Vagina (tissue), 2 donors: ENCODE results near the gene CRTAC1. TPM values are rescaled to one million over a fixed set of nuclear protein-coding genes. Genes with fewer than 3 reads are reported as not detected.

Source experiments
- DNase-seq, 2 donors: peaks; one replicate each; pipeline ENCODE4 v3.0.0-alpha.2; 2017; ENCODE audit errors: extremely low spot score in 2 of 2
- H3K27ac ChIP-seq: fragments of 200-600 bp; sonication (generic); one replicate; pipeline ENCODE4 v1.5.1; 2019
- H3K27me3 ChIP-seq: fragments of 200-600 bp; sonication (generic); one replicate; pipeline ENCODE4 v1.5.1; 2019
- H3K36me3 ChIP-seq, 2 donors: fragments of 200-600 bp; sonication (generic); one replicate each; pipeline ENCODE4 v1.5.1; 2017 to 2019
- H3K4me1 ChIP-seq: fragments of 200-600 bp; sonication (generic); one replicate; pipeline ENCODE4 v1.5.1; 2019
- H3K4me3 ChIP-seq, 2 donors: fragments of 200-600 bp; sonication (generic); 1 replicate in 1 of 2; 2 replicates in 1 of 2; pipeline ENCODE4 v1.5.1; 2016 to 2019
- H3K9me3 ChIP-seq: fragments of 200-600 bp; sonication (generic); one replicate; pipeline ENCODE4 v1.5.1; 2019
- POLR2A ChIP-seq, 2 donors: fragments of 450-650 bp; IDR thresholded peaks; one replicate each; pipeline ENCODE4 v1.6.1; 2017; ENCODE audit warnings: antibody characterized with exemption in 2 of 2, mild to moderate bottlenecking in 2 of 2, moderate library complexity in 2 of 2
- POLR2AphosphoS5 ChIP-seq, 2 donors: sonication (generic); formaldehyde crosslinking; IDR thresholded peaks; one replicate each; pipeline ENCODE4 v1.9.0; 2017; ENCODE audit warnings: antibody characterized with exemption in 2 of 2, mild to moderate bottlenecking in 2 of 2, low read depth in 1 of 2; ENCODE audit not compliant: insufficient read depth in 1 of 2
- intact Hi-C: fragments of 100-400 bp; cut with DNase I; formaldehyde crosslinking; loops from one replicate; pipeline ENCODE4 v1.15.1; 2023
- total RNA-seq: library from RNA; depleted of rRNA; stranded (reverse); fragments of >200 nt; gene quantifications from one replicate; pipeline ENCODE4 v1.2.3, GENCODE V29; 2016
- TF ChIP-seq, protein P1 (sequence below), 3 experiments: fragments of 450-650 bp in 2 of 3; fragments of 200-600 bp in 1 of 3; sonication (generic) in 1 of 3; IDR thresholded peaks; one replicate each; pipeline ENCODE4 v1.5.1; 2017 to 2019; ENCODE audit warnings: antibody characterized with exemption in 3 of 3, mild to moderate bottlenecking in 2 of 3, moderate library complexity in 2 of 3

Gene CRTAC1
- total RNA-seq, 1 donor from 2014 or later, result 2.5 TPM

DNA sequence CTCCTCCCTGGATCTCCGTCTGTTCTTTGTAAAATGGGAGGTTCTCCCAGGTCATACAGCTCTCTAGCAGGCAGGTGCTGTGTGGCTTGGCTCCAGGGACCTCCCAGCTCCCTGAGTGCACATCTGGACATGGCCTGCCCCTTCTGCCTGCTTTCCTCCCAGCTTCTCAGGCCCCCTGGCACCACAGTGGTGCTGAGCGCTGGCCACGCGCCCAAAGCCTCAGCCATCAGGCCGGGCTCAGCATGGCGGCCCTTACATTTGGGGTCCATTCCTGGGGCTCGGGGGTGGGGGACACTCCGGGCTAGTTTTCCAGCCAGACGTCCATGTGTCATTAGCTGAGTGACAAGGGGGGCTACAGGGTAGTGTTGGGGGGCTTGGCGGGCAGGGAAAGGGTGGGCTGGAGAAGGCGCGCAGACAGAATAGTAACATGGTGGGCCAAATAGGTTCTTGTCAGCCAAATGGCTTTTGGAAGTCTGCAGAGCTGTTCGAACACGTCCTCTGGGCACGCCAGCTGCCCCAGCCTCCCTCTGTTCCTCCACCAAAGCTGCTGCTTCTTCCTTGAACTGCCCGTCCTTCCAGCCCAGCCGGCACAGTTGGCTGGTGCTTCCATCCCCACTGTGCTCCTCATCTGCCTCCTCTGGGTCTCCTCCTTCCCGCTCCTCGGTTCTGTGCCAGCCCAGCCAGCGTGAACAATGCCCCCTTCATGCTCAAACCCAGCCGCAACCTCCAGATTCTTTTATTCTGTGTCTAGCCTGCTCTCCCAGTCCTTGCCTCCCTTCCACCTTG lies 114.9 kb downstream of the CRTAC1 start:
- H3K4me1 ChIP-seq, result peaks cover 29% of the 10 kb centered on the region
- no peaks in the 10 kb centered on the region for H3K36me3 ChIP-seq
- no peak for DNase-seq
- H3K9me3 ChIP-seq, result no peaks in the 10 kb centered on the region
- H3K4me3 ChIP-seq, result no peak overlapping the region
- intact Hi-C loops, result loop anchor here (10.0 kb wide), 1 partner anchor 129 kb away; no protein-coding TSS in a partner anchor
- H3K27me3 ChIP-seq, result no peaks in the 10 kb centered on the region
- TF ChIP-seq POLR2AphosphoS5 (IDR thresholded peaks at IDR 0.05; ENCODE audit: insufficient read depth in 1 of 2, low read depth in 1 of 2), result no peak
- TF ChIP-seq, protein P1, sequence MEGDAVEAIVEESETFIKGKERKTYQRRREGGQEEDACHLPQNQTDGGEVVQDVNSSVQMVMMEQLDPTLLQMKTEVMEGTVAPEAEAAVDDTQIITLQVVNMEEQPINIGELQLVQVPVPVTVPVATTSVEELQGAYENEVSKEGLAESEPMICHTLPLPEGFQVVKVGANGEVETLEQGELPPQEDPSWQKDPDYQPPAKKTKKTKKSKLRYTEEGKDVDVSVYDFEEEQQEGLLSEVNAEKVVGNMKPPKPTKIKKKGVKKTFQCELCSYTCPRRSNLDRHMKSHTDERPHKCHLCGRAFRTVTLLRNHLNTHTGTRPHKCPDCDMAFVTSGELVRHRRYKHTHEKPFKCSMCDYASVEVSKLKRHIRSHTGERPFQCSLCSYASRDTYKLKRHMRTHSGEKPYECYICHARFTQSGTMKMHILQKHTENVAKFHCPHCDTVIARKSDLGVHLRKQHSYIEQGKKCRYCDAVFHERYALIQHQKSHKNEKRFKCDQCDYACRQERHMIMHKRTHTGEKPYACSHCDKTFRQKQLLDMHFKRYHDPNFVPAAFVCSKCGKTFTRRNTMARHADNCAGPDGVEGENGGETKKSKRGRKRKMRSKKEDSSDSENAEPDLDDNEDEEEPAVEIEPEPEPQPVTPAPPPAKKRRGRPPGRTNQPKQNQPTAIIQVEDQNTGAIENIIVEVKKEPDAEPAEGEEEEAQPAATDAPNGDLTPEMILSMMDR (IDR thresholded peaks at IDR 0.05), result no peak
- TF ChIP-seq POLR2A (IDR thresholded peaks at IDR 0.05), result no peak
- H3K27ac ChIP-seq, result no peak overlapping the region

DNA sequence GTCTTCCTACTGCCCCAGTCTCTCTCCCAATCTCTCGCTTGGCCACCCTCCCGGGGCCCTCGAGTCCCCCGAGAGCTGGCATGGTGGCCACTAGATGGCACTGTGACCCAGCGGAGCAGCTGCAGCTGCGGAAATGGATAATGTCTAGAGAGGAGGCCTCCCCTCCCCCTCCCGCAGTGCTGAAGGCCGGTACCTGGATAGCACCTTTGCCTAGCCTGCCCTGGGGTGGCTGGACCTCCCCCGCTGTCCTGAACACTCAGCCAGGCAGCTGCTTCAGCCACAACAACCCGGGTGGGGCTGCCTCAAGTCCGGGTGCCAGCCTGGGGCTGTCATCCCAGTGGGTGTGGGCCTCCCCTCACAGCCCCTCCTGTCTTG lies 115.6 kb downstream of the CRTAC1 start:
- H3K4me3 ChIP-seq, result no peak overlapping the region
- no peaks in the 10 kb centered on the region for H3K36me3 ChIP-seq
- H3K4me1 ChIP-seq, result peaks cover 29% of the 10 kb centered on the region
- intact Hi-C loops, result loop anchor here (10.0 kb wide), 1 partner anchor 130 kb away; no protein-coding TSS in a partner anchor
- H3K9me3 ChIP-seq, result no peaks in the 10 kb centered on the region
- H3K27ac ChIP-seq, result no peak overlapping the region
- TF ChIP-seq, protein P1 (IDR thresholded peaks at IDR 0.05), result peak; percentile 57 to 91 (median 63)
- no peak for TF ChIP-seq POLR2AphosphoS5 (IDR thresholded peaks at IDR 0.05; ENCODE audit: insufficient read depth in 1 of 2, low read depth in 1 of 2)
- no peak for TF ChIP-seq POLR2A (IDR thresholded peaks at IDR 0.05)
- H3K27me3 ChIP-seq, result no peaks in the 10 kb centered on the region
- no peak for DNase-seq

DNA sequence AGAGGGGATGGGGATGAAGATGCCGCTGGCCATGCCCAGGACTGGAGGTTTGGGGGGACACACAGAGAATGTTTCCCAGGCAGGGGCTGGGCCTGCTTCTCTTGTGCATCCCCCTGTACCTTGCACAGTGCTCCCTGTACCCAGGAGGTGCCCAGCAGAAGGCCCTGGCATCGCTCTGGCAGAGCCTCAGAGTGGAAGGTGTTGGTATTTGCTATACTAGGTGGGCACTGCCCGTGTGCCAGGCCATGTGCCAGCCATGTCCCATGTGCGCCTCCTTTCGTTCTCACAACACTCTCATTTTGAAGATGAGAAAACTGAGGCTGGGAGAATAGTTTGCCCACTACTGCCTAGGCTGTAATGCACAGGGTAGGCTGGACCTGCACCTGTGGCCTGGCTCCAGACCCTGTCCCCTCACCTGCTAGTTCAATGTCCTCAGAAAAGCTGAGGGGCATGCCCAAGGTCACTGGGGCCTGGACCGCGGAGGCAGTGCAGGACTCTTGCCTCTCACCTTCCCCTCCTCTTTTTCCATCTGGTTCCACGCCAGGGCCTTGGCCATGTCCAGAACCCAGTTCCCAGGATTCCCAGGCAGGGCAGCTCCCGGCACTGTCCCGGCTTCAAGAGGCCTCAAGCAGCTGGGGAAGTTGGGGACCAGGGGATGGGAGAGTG lies 116.1 kb downstream of the CRTAC1 start:
- Histone ChIP-seq H3K27me3 (no peaks in the 10 kb centered on the region), H3K27ac (no peak overlapping the region), H3K4me1 (peaks cover 29% of the 10 kb centered on the region), H3K36me3 (no peaks in the 10 kb centered on the region), H3K9me3 (no peaks in the 10 kb centered on the region), H3K4me3 (no peak overlapping the region)
- TF ChIP-seq, protein P1 (IDR thresholded peaks at IDR 0.05), result no peak
- TF ChIP-seq POLR2AphosphoS5 (IDR thresholded peaks at IDR 0.05; ENCODE audit: insufficient read depth in 1 of 2, low read depth in 1 of 2), result no peak
- TF ChIP-seq POLR2A (IDR thresholded peaks at IDR 0.05), result no peak
- no peak for DNase-seq
- intact Hi-C loops, result loop anchor here (10.0 kb wide), 1 partner anchor 130 kb away; no protein-coding TSS in a partner anchor

DNA sequence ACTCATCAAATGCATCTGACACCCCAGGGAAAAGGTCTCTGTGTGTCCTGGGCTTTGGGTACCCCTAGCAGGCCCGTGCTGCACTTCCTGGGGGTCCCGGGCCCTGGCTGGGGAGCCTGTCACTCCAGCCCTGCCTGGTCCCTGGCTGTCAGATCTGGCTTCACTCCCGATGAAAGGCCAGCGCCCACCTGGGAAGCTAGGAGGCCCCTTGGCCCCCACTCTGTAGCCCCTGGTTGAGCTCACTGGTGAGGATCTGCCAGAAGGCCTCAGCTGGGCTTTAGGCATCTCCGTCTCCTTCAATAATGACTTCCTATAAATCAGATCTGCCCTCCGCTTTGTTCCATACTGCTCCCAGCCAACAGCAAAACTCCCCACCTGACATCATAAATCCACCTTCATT lies 116.8 kb downstream of the CRTAC1 start:
- intact Hi-C loops, result loop anchor here (10.0 kb wide), 1 partner anchor 131 kb away; no protein-coding TSS in a partner anchor
- no peak for TF ChIP-seq POLR2A (IDR thresholded peaks at IDR 0.05)
- TF ChIP-seq POLR2AphosphoS5 (IDR thresholded peaks at IDR 0.05; ENCODE audit: insufficient read depth in 1 of 2, low read depth in 1 of 2), result no peak
- TF ChIP-seq, protein P1 (IDR thresholded peaks at IDR 0.05), result no peak
- H3K4me3 ChIP-seq, result no peak overlapping the region
- no peak for DNase-seq
- H3K27me3 ChIP-seq, result no peaks in the 10 kb centered on the region
- H3K36me3 ChIP-seq, result no peaks in the 10 kb centered on the region
- no peaks in the 10 kb centered on the region for H3K9me3 ChIP-seq
- H3K27ac ChIP-seq, result no peak overlapping the region
- H3K4me1 ChIP-seq, result peaks cover 29% of the 10 kb centered on the region
